OCI-LY3 (cell line): ENCODE data around the gene AMDHD2.

Experiments
- H2AFZ ChIP-seq: fragments of 200-600, 300-600 bp; shearing (Covaris generic); 2 replicates; pipeline ENCODE4 v1.6.0; 2014; ENCODE audit warnings: antibody characterized with exemption, low read depth, low read length
- H3K27ac ChIP-seq: fragments of 200-600, 300-600 bp; sonication (generic); 2 replicates; pipeline ENCODE4 v1.5.1; 2014; ENCODE audit warnings: mild to moderate bottlenecking, low read length, moderate library complexity, mixed read lengths
- H3K27me3 ChIP-seq: fragments of 200-600, 300-600 bp; sonication (generic); 2 replicates; pipeline ENCODE4 v1.6.1; 2014; ENCODE audit warnings: low read depth, low read length, mixed read lengths
- H3K36me3 ChIP-seq: fragments of 200-600, 300-600 bp; sonication (generic); replicated peaks from 2 replicates; pipeline ENCODE3; 2014; ENCODE audit warnings: low read depth, low read length, mixed read lengths
- H3K4me1 ChIP-seq: fragments of 300-600, 200-600 bp; sonication (generic); 2 replicates; pipeline ENCODE4 v1.6.1; 2014; ENCODE audit warnings: low read length, mixed read lengths
- H3K4me2 ChIP-seq: fragments of 200-600, 300-600 bp; sonication (generic); 2 replicates; pipeline ENCODE4 v1.6.1; 2014; ENCODE audit warnings: low read length, mixed read lengths
- H3K4me3 ChIP-seq: fragments of 300-600, 200-600 bp; sonication (generic); 2 replicates; pipeline ENCODE4 v1.5.1; 2014; ENCODE audit warnings: antibody characterized with exemption, mild to moderate bottlenecking, low read length, moderate library complexity
- H3K79me2 ChIP-seq: fragments of 300-600, 200-600 bp; shearing (Covaris generic); 2 replicates; pipeline ENCODE4 v1.6.1; 2014; ENCODE audit warnings: mild to moderate bottlenecking, low read length, mixed read lengths
- H3K9ac ChIP-seq: fragments of 300-600, 200-600 bp; shearing (Covaris generic); 2 replicates; pipeline ENCODE4 v1.6.0; 2014; ENCODE audit warnings: mild to moderate bottlenecking, low read length, moderate library complexity
- H3K9me3 ChIP-seq: fragments of 200-600, 300-600 bp; shearing (Covaris generic); 2 replicates; pipeline ENCODE4 v1.6.1; 2014; ENCODE audit warnings: low read length, mixed read lengths; ENCODE audit not compliant: insufficient read depth
- H4K20me1 ChIP-seq: fragments of 200-600, 300-600 bp; sonication (generic); 2 replicates; pipeline ENCODE4 v1.6.1; 2016; ENCODE audit warnings: low read length, mixed read lengths; ENCODE audit not compliant: insufficient read depth
- CTCF ChIP-seq: fragments of 200-600, 300-600 bp; sonication (generic); IDR thresholded peaks from 2 replicates; pipeline ENCODE4 v1.5.1; 2014; ENCODE audit warnings: antibody characterized with exemption, low read length, low read depth
- EZH2phosphoT487 ChIP-seq: fragments of 200-600 bp; shearing (Covaris generic); IDR thresholded peaks from 2 replicates; pipeline ENCODE4 v1.6.1; 2018; ENCODE audit warnings: antibody characterized with exemption, mixed run types, low read depth

AMDHD2 gene

GRCh38 chr16:2520784-2521531 is 787 bp downstream of the AMDHD2 start:
- TF ChIP-seq CTCF (no peak), EZH2phosphoT487 (no peak)
- H3K79me2 ChIP-seq = peaks cover 49% of the 10 kb centered on the region
- H3K27ac ChIP-seq = no peak overlapping the region
- H3K9me3 ChIP-seq = no peaks in the 10 kb centered on the region
- no peaks in the 10 kb centered on the region for H3K27me3 ChIP-seq
- no peak overlapping the region for H2AFZ ChIP-seq
- H4K20me1 ChIP-seq = peaks cover 40% of the 10 kb centered on the region
- peaks cover 15% of the 10 kb centered on the region for H3K36me3 ChIP-seq
- peaks cover 22% of the 10 kb centered on the region for H3K4me1 ChIP-seq
- peak overlapping the region; percentile 94 for H3K4me2 ChIP-seq
- peak overlapping the region; percentile 62 for H3K9ac ChIP-seq
- peak overlapping the region; percentile 95 for H3K4me3 ChIP-seq

- Histone ChIP-seq H3K36me3 (peaks cover 16% of the 10 kb centered on the region), H3K4me2 (no peak overlapping the region), H3K9ac (no peak overlapping the region), H3K4me3 (no peak overlapping the region), H3K4me1 (peaks cover 10% of the 10 kb centered on the region; the same call in 1 of the 2 replicates), H3K27me3 (no peaks in the 10 kb centered on the region), H2AFZ (no peak overlapping the region), H3K27ac (no peak overlapping the region), H4K20me1 (peaks cover 12% of the 10 kb centered on the region), H3K9me3 (no peaks in the 10 kb centered on the region), H3K79me2 (peaks cover 20% of the 10 kb centered on the region)
- TF ChIP-seq CTCF (no peak), EZH2phosphoT487 (no peak)
Observed at GRCh38 chr16:2523801-2524231, 3.6 kb downstream of the AMDHD2 start.

- Histone ChIP-seq H2AFZ (no peak overlapping the region), H3K4me3 (no peak overlapping the region), H3K9ac (no peak overlapping the region), H3K27ac (no peak overlapping the region), H3K27me3 (no peaks in the 10 kb centered on the region), H3K79me2 (peaks cover 14% of the 10 kb centered on the region), H3K36me3 (peaks cover 19% of the 10 kb centered on the region), H3K4me1 (peaks cover 10% of the 10 kb centered on the region; the same call in 1 of the 2 replicates), H3K9me3 (no peaks in the 10 kb centered on the region), H4K20me1 (peaks cover 5% of the 10 kb centered on the region; the same call in 1 of the 2 replicates), H3K4me2 (no peak overlapping the region)
- TF ChIP-seq CTCF = no peak
- TF ChIP-seq EZH2phosphoT487 = no peak
Observed at GRCh38 chr16:2524339-2524938, 4.3 kb downstream of the AMDHD2 start.

- no peak overlapping the region for H3K27ac ChIP-seq
- peaks cover 22% of the 10 kb centered on the region for H3K36me3 ChIP-seq
- H3K4me2 ChIP-seq = no peak overlapping the region
Observed at GRCh38 chr16:2526135-2526534, 6.0 kb downstream of the AMDHD2 start.

More at GRCh38 chr16:2526135-2526534, 6.0 kb downstream of the AMDHD2 start:
- Histone ChIP-seq H3K4me1 (peaks cover 6% of the 10 kb centered on the region; the same call in 1 of the 2 replicates), H2AFZ (no peak overlapping the region), H3K4me3 (no peak overlapping the region), H4K20me1 (no peaks in the 10 kb centered on the region), H3K27me3 (no peaks in the 10 kb centered on the region), H3K9me3 (no peaks in the 10 kb centered on the region), H3K9ac (no peak overlapping the region), H3K79me2 (peaks cover 3% of the 10 kb centered on the region)
- no peak for TF ChIP-seq EZH2phosphoT487
- no peak for TF ChIP-seq CTCF
